GM08714 (cell line): ENCODE results near the gene HEG1.
"Not testable (repeated sequence)": the region's sequence is repeated elsewhere in the genome, so short reads cannot be mapped to it uniquely, and the experiment has no call there.

ENCODE experiments used
- H3K4me3 ChIP-seq: fragments of 200-500 bp; sonication (Bioruptor generic); 2 replicates; pipeline ENCODE4 v1.5.1; 2014; ENCODE audit warnings: mild to moderate bottlenecking, low read length, inconsistent platforms
- ZNF274 ChIP-seq: IDR thresholded peaks from 2 replicates; pipeline ENCODE4 v1.6.1; 2012; ENCODE audit warnings: mild to moderate bottlenecking, low read depth, low read length

The HEG1 gene

GRCh38 chr3:125055913-125056745 lies at the start of gene HEG1:
TSS of gene HEG1 (minus strand) at chr3:125055997. CDS start at chr3:125055890, 107 bp downstream.
- TF ChIP-seq ZNF274: no peak
- peak within 1 kb of the TSS; percentile 94 for H3K4me3 ChIP-seq

DNA sequence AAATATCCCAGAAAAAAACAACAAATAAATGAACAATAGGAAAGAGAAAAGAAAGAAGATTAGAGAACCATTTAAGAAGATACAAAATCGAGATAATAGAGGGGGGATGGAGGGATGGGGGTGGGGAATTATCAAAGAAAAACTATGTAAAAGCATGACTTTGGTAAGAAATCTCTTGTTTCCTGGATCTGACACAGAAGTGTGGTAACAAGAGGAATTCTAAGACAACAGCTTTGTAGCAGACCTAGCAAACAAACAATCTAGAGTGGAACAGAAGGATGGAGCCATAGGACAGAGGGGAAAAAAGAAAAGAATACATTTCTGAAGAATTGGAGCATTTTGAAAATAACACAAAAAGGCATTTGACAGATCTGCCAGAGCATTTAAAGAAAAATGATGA lies 49.3 kb upstream of the HEG1 start:
- TF ChIP-seq ZNF274: no peak

DNA sequence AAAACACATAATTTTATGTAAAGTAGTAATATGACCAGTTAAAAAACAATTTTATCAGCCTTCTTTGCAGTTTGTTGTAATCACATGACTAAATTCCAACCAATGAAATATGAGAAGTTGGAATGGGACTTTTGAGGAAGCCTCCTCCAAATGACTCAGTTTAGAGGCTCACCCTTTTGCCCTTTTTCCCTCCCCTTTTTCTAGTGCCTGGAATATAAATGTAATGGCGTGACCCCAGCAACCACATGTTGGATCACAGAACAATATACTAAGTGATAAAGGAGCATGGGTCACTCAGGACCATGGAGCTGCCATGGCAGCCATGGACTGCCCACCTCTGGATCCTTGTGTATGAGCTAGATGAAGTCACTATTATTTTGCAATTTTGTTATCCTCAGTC lies 48.8 kb upstream of the HEG1 start:
- TF ChIP-seq ZNF274: no peak
- H3K4me3 ChIP-seq: no peak overlapping the region

More for the DNA sequence above, 49.3 kb upstream of the HEG1 start:
- no peak overlapping the region for H3K4me3 ChIP-seq

GRCh38 chr3:125103406-125103805 lies 47.6 kb upstream of the HEG1 start:
- no peak overlapping the region for H3K4me3 ChIP-seq
- TF ChIP-seq ZNF274: no peak

- no peak overlapping the region for H3K4me3 ChIP-seq
- TF ChIP-seq ZNF274: no peak
These were observed 46.7 kb upstream of the HEG1 start for GRCh38 chr3:125102470-125102869.

DNA sequence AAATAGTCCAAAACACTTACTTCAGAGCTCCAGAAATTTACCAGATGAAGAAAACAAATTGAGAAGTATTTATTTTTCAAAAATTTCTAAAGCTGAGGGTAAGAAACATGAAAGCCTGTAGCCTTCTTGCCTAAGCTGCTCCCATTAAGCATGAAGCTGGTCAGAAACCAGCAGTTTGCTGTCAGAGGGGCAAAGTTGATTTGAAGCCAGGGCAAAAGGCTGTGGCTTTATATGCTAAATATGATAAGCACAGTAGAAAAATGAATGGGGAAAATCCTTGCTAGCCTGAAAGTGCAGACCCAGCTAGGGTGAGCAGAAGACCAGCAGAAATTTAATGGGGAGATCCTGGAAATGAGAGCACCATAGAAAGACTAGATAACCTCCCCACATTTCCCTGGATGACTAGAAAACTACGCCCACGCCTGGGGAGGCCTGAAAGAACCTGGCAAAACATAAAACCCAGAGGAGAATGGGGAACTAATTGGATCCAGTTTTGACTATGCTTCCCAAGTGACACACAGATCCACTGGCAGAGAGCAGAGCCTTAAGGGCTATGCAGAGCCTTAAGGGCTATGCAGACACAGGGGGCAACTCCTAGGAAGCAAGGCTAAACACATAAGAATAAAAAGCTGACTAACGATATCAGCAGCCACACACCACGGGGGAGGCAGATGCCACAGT lies 43.0 kb upstream of the HEG1 start:
- H3K4me3 ChIP-seq: no peak overlapping the region
- no peak for TF ChIP-seq ZNF274

GRCh38 chr3:125090649-125091048 lies 34.9 kb upstream of the HEG1 start:
- TF ChIP-seq ZNF274: no peak
- H3K4me3 ChIP-seq: no peak overlapping the region

GRCh38 chr3:125087768-125088391 lies 32.1 kb upstream of the HEG1 start:
- no peak for TF ChIP-seq ZNF274

DNA sequence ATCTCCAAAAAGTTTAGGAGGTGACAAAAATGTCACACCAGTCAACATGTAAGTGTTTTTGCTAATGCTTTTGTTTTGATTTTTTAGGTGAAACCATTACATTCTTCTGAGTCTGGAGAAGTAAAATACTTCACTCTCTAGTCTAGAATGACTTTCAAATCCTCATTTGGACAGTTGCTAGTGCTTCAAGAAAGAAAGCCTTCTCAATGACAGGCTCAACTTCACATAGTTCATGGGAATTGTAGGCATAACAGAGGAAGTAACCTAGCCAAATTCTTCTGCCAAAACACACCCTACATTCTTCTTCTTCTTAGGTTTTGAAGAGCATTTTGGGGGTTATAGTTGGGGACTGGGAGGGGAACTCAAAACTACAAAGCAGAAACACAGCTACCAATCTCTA lies 29.4 kb upstream of the HEG1 start:
- no peak overlapping the region for H3K4me3 ChIP-seq
- TF ChIP-seq ZNF274: no peak

More at GRCh38 chr3:125087768-125088391, 32.1 kb upstream of the HEG1 start:
- no peak overlapping the region for H3K4me3 ChIP-seq

DNA sequence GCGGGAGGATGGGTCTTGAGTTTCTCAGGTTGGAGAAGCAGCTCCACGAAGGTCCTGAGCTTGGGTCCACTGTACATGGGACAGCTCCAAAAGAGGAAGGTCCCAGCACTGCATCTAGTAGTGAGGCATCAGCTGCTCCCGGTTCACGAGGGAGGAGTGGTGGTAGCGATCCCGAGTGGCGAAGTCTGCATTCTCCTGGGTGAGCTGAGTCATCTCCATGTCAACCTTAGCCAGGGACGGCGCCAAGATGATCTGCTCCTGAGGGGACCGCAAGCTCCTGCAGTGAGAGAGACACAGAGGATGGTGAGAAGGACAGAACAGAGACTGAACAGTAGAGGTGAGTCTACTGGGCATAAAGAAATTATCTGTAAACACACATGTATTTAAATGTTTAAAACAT lies 28.0 kb upstream of the HEG1 start:
- TF ChIP-seq ZNF274: no peak
- H3K4me3 ChIP-seq: no peak overlapping the region

DNA sequence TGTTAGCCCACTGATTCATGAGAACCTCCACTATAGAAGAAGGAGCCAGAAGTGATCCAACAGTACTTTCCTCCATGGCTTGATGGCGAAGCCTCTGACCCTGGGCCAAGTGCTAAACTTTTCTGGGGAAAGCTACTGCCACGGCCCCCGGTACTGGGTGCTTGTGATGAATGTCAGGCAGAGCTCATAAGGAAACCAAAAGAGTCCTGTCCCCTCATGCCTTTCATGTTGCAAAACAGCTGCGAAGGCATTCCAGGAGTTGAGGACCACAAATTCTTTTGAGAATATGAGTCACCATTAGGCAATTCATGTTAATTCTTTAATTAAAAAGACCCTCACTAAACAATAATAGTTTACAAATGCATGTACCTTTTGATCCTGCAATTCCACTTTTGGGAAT lies 26.5 kb upstream of the HEG1 start:
- H3K4me3 ChIP-seq: not testable (repeated sequence)

GRCh38 chr3:125080077-125080476 lies 24.3 kb upstream of the HEG1 start:
- H3K4me3 ChIP-seq: no peak overlapping the region
- no peak for TF ChIP-seq ZNF274

GRCh38 chr3:125079675-125080045 lies 23.9 kb upstream of the HEG1 start:
- H3K4me3 ChIP-seq: no peak overlapping the region
- no peak for TF ChIP-seq ZNF274

GRCh38 chr3:125078951-125079674 lies 23.3 kb upstream of the HEG1 start:
- H3K4me3 ChIP-seq: no peak overlapping the region
- no peak for TF ChIP-seq ZNF274
